Epithelial cell of esophagus (primary cell): ENCODE results near the gene CUL9.

ENCODE experiments used
- DNase-seq: peaks from one replicate; pipeline ENCODE4 v3.0.0; 2010; ENCODE audit warnings: low read depth
- H3K4me3 ChIP-seq: 2 replicates; pipeline ENCODE4 v1.5.1; 2011; ENCODE audit warnings: mild to moderate bottlenecking, low read length, control low read depth
- TF ChIP-seq, protein P1 (sequence below): IDR thresholded peaks from 2 replicates; pipeline ENCODE4 v1.5.1; 2011; ENCODE audit warnings: low read depth, mild to moderate bottlenecking, low read length, control low read depth, inconsistent platforms; ENCODE audit not compliant: insufficient read depth; ENCODE audit errors: missing control alignments

The CUL9 gene

DNA sequence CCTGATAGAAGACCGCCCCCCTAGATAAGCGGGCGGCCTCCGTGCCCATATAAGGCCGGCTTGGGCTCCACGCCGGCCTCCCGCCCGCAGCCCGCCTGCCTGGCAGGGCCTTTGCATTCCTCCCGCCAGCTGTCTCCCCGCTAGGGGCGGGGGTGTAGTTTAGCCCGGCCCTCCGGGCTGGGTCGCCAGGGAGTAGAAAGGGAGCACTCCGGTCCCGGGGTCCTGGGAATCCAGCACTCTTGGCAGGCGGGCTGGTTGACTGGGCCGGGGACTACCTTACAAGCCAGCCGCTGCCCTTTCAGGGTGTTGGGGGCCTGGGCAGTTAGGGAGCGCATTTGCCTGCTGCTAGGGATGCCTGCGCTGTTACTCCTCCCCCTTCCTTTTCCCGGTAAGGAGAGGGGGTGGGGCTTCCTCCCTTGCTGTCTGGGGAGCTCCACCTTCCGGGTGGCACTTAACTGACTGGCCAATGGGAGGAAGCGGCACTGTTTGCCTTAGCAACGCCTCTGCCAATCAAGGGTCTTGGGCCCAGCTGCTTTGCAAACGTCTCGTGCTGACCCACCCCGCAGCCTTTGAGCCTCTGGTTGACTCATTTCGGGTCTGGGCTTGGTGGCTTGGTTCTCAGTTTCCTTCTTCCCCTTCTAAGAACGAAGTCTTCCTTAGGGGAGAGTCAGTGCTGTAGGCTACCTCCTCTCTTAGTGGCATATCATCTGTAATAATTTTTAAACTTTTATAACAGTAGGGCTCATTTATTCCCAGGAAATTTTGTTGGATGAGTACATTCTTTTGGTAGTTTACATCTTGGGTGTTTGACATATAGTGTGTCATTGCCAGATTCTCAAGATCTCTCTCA is 7.5 kb upstream of the CUL9 start:
- TF ChIP-seq, protein P1, sequence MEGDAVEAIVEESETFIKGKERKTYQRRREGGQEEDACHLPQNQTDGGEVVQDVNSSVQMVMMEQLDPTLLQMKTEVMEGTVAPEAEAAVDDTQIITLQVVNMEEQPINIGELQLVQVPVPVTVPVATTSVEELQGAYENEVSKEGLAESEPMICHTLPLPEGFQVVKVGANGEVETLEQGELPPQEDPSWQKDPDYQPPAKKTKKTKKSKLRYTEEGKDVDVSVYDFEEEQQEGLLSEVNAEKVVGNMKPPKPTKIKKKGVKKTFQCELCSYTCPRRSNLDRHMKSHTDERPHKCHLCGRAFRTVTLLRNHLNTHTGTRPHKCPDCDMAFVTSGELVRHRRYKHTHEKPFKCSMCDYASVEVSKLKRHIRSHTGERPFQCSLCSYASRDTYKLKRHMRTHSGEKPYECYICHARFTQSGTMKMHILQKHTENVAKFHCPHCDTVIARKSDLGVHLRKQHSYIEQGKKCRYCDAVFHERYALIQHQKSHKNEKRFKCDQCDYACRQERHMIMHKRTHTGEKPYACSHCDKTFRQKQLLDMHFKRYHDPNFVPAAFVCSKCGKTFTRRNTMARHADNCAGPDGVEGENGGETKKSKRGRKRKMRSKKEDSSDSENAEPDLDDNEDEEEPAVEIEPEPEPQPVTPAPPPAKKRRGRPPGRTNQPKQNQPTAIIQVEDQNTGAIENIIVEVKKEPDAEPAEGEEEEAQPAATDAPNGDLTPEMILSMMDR, result peak; percentile 29
- peak; percentile 99 for DNase-seq
- H3K4me3 ChIP-seq, result peak overlapping the region; percentile 36

DNA sequence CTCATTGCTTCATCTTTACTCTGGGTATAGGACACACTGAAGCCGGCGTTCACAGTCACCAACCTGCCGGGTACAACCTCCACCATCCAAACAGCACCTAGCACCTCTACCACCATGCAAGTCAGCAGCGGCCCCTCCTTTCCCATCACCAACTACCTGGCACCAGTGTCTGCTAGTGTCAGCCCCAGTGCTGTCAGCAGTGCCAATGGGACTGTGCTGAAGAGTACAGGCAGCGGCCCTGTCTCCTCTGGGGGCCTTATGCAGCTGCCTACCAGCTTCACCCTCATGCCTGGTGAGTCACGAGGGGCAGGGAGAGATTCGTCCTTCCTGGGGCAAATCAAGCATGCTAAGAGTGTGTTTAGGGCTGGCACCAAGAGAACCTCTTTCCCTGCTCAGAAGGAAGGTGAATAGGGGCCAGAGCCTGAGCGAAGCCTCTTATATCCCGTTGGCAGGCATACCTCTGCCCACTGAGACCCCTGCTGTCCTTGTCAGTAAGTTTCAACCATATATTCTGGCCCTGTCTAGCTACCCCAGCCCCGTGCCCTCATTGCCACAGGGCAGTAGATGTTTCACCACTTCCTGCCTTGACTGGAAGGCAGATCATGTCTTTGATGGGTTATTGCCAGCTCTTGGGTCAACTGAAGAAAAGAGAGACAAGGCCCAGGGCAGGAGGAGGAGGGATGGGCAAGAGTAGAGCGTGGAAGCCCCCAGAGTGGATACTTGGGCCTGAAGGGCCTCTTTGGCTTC is 6.1 kb upstream of the CUL9 start:
- TF ChIP-seq, protein P1, result no peak
- no peak overlapping the region for H3K4me3 ChIP-seq

DNA sequence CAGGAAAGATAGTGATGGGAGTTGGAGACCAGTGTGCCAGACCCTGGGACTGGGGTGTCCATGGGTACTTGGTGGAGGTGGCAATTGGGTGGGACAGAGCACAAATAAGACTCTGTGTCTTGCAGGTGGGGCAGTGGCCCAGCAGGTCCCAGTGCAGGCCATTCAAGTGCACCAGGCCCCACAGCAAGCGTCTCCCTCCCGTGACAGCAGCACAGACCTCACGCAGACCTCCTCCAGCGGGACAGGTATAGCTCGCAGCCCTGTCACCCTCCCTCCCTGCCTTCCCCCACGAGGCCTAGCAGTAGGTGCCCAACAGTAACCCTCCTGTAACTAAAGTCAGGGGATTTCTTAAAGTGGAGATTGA is 5.6 kb upstream of the CUL9 start:
- no peak overlapping the region for H3K4me3 ChIP-seq
- no peak for DNase-seq
- TF ChIP-seq, protein P1, result no peak

More for the DNA sequence above, 6.1 kb upstream of the CUL9 start:
- DNase-seq, result no peak

DNA sequence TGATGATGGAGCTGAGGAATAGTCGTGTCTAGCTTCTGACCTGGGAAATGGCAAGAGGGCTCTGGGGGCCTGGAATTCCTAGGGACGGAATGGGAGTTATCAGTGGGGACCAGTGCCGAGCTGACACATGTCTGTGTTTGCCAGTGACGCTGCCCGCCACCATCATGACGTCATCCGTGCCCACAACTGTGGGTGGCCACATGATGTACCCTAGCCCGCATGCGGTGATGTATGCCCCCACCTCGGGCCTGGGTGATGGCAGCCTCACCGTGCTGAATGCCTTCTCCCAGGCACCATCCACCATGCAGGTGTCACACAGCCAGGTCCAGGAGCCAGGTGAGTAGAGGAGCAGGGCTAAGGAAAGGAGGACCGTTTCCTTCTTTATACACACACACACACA is 3.8 kb upstream of the CUL9 start:
- no peak overlapping the region for H3K4me3 ChIP-seq
- no peak for DNase-seq
- TF ChIP-seq, protein P1, result no peak

DNA sequence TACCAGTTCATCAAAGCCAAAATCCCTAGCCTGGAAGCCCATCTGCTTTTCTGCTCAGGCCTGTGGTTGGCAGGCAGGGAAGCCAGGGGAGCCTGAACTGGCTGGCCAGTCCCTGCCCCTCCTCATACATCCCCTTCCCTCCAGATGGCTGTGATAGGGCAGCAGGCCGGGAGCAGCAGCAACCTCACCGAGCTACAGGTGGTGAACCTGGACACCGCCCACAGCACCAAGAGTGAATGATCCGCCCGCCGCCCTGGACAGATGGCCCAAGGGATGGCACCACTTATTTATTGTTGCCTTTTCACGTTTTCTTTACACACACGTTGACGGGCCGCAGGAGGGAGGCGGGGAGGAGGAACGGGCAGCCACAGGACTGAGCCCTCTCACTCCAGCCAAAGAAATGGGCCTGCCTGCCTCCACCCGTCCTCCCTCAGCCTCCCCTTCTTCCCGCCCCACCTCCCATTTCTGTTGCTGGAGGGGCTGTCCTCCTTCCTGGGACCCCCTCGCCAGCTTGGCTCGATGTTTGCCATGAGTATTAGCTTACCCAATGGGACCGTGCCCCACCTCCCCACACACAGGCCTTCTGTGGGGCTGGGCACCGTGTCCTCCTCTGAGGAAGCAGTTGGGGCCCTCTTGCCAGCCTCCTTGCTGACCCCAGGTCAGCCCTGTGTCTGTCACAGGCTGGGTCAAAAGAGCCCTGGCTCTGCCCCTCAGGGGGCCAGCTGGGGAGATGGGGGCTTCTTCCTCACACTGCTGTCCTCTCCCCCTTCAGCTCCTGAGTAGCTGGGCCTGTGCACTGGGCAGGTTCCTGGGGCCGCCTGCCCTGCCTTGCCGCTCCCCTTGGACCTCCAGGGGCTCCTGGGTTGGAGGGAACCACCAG is 2.8 kb upstream of the CUL9 start:
- TF ChIP-seq, protein P1, result no peak
- no peak for DNase-seq
- no peak overlapping the region for H3K4me3 ChIP-seq

DNA sequence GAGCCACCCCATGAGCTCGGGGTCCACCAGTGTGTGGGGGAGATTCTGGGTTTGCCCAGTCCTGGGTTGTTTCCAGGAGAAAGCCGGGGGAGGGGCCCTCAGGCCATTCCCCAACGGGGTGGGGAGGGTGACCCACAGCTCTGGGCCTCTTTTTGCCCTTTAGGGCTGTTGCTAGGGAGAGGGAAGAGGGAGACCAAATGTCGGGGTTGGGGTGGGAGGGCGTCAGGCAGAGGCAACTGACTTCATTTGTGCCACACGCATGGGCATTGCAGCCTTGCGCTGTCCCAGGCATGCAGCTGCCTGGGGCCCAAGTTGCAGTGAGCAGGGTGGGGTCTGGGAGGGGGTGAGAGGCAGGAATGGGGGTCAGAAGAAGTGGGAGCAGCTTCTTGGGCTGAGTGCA is 1.9 kb upstream of the CUL9 start:
- no peak for DNase-seq
- TF ChIP-seq, protein P1, result no peak
- no peak overlapping the region for H3K4me3 ChIP-seq
